NOMO-1 (cell line): Measurements from ENCODE around the gene IRF4.
A peak's percentile ranks its signal among the peaks of the same experiment; 100 is the strongest.

Source experiments
- DNase-seq, 2 experiments: peaks; one replicate each; lab custom pipeline; 2025; ENCODE audit not compliant: unreplicated experiment in 2 of 2; lab: John Stamatoyannopoulos, UW

Gene IRF4

GRCh38 chr6:379410-380181 is 12.0 kb upstream of the IRF4 start:
- DNase-seq: no peak

GRCh38 chr6:380234-381218 is 11.0 kb upstream of the IRF4 start:
- no peak for DNase-seq

- DNase-seq: no peak
Observed at GRCh38 chr6:381742-382461, 9.7 kb upstream of the IRF4 start.

- peak; percentile 21 to 29 for DNase-seq
Observed at GRCh38 chr6:382883-383810, 8.4 kb upstream of the IRF4 start.

- DNase-seq: no peak
Observed at GRCh38 chr6:383856-384255, 7.7 kb upstream of the IRF4 start.

GRCh38 chr6:384898-385297 is 6.7 kb upstream of the IRF4 start:
- no peak for DNase-seq

GRCh38 chr6:385614-386013 is 5.9 kb upstream of the IRF4 start:
- DNase-seq: no peak

- no peak for DNase-seq
Observed at GRCh38 chr6:386688-387266, 4.8 kb upstream of the IRF4 start.

GRCh38 chr6:387293-387741 is 4.2 kb upstream of the IRF4 start:
- DNase-seq: peak in 1 of 2 experiments; percentile 4

GRCh38 chr6:388202-388903 is 3.2 kb upstream of the IRF4 start:
- peak in 1 of 2 experiments; percentile 3 for DNase-seq

- no peak for DNase-seq
Observed at GRCh38 chr6:389143-389542, 2.4 kb upstream of the IRF4 start.

GRCh38 chr6:389622-390021 is 1.9 kb upstream of the IRF4 start:
- DNase-seq: no peak

- peak in 1 of 2 experiments; percentile 5 for DNase-seq
Observed at GRCh38 chr6:390914-391558, 516 bp upstream of the IRF4 start.

GRCh38 chr6:392441-393390 is 1.2 kb downstream of the IRF4 start:
- DNase-seq: peak in 1 of 2 experiments; percentile 10

- DNase-seq: no peak
Observed at GRCh38 chr6:393391-394221, 2.1 kb downstream of the IRF4 start.

GRCh38 chr6:394641-395289 is 3.2 kb downstream of the IRF4 start:
- DNase-seq: no peak
